ENCODE results near the gene ZBTB49. TPM values are rescaled to one million over a fixed set of nuclear protein-coding genes. Genes with fewer than 3 reads are reported as not detected.
"Not testable (repeated sequence)": the region's sequence is repeated elsewhere in the genome, so short reads cannot be mapped to it uniquely, and the experiment has no call there.

The ZBTB49 gene
- total RNA-seq: 4.0 TPM
- long read RNA-seq, partial matches to known transcripts: 0 of 1 reads
- long read RNA-seq, other reads (novel, unspliced or antisense): 1 of 1 reads

GRCh38 chr4:4289941-4290850 is at the start of gene ZBTB49, which contains the start of gene LYAR:
TSS of gene ZBTB49 (plus strand) at chr4:4290251. CDS start at chr4:4299946, 9,695 bp downstream.
TSS of gene LYAR (minus strand) at chr4:4290154. CDS start at chr4:4283742, 6,412 bp downstream.
- intact Hi-C loops (cut with DNase I): loop anchor here (1.0 kb wide), 1 partner anchor 42 kb away; the partner anchor contains the start of gene TMEM128
- ATAC-seq (peak; percentile 97), DNase-seq (ENCODE audit: missing footprints) (peak; percentile 96)

- no peak for ATAC-seq
- DNase-seq (ENCODE audit: missing footprints): no peak
- intact Hi-C loops (cut with DNase I): no loop called here
Observed at GRCh38 chr4:4245172-4245571, 44.9 kb upstream of the ZBTB49 start.

GRCh38 chr4:4247696-4248028 is 42.4 kb upstream of the ZBTB49 start:
- DNase-seq (ENCODE audit: missing footprints) (no peak), ATAC-seq (no peak)
- intact Hi-C loops (cut with DNase I): loop anchor here (1.0 kb wide), 1 partner anchor 43 kb away; the partner anchor contains the start of genes LYAR and ZBTB49

- ATAC-seq (peak; percentile 97), DNase-seq (ENCODE audit: missing footprints) (peak; percentile 96)
- intact Hi-C loops (cut with DNase I): loop anchor here (1.0 kb wide), 1 partner anchor 42 kb away; the partner anchor contains the start of genes LYAR and ZBTB49
Observed at GRCh38 chr4:4248029-4248884, 41.8 kb upstream of the ZBTB49 start, which contains the start of gene TMEM128. TSS of gene TMEM128 (minus strand) at chr4:4248223. CDS start at chr4:4248202, 21 bp downstream.

GRCh38 chr4:4248885-4249203 is 41.2 kb upstream of the ZBTB49 start:
- intact Hi-C loops (cut with DNase I): loop anchor here (1.0 kb wide), 1 partner anchor 41 kb away; the partner anchor contains the start of genes LYAR and ZBTB49
- ATAC-seq (no peak), DNase-seq (ENCODE audit: missing footprints) (no peak)

- intact Hi-C loops (cut with DNase I); ATAC-seq; DNase-seq (ENCODE audit: missing footprints): not testable (repeated sequence)
Observed at GRCh38 chr4:4249342-4249741, 40.7 kb upstream of the ZBTB49 start.

GRCh38 chr4:4249866-4250265 is 40.2 kb upstream of the ZBTB49 start:
- intact Hi-C loops (cut with DNase I): loop anchor here (10.0 kb wide), 1 partner anchor 185 kb away; no protein-coding TSS in a partner anchor

GRCh38 chr4:4254199-4254598 is 35.9 kb upstream of the ZBTB49 start:
- intact Hi-C loops (cut with DNase I): loop anchor here (10.0 kb wide), 1 partner anchor 181 kb away; no protein-coding TSS in a partner anchor
- ATAC-seq (no peak), DNase-seq (ENCODE audit: missing footprints) (no peak)

More at GRCh38 chr4:4249866-4250265, 40.2 kb upstream of the ZBTB49 start:
- ATAC-seq (no peak), DNase-seq (ENCODE audit: missing footprints) (no peak)

- no peak for DNase-seq (ENCODE audit: missing footprints)
- ATAC-seq: no peak
- intact Hi-C loops (cut with DNase I): loop anchor here (10.0 kb wide), 1 partner anchor 180 kb away; no protein-coding TSS in a partner anchor
Observed at GRCh38 chr4:4254666-4255065, 35.4 kb upstream of the ZBTB49 start.

GRCh38 chr4:4256799-4257198 is 33.3 kb upstream of the ZBTB49 start:
- DNase-seq (ENCODE audit: missing footprints) (no peak), ATAC-seq (no peak)
- intact Hi-C loops (cut with DNase I): loop anchor here (10.0 kb wide), 1 partner anchor 178 kb away; no protein-coding TSS in a partner anchor

- not testable (repeated sequence) for DNase-seq (ENCODE audit: missing footprints); ATAC-seq
- intact Hi-C loops (cut with DNase I): loop anchor here (10.0 kb wide), 1 partner anchor 177 kb away; no protein-coding TSS in a partner anchor
Observed at GRCh38 chr4:4257705-4258104, 32.3 kb upstream of the ZBTB49 start.

GRCh38 chr4:4259484-4260100 is 30.5 kb upstream of the ZBTB49 start:
- intact Hi-C loops (cut with DNase I): loop anchor here (10.0 kb wide), 1 partner anchor 175 kb away; no protein-coding TSS in a partner anchor
- ATAC-seq: no peak
- DNase-seq (ENCODE audit: missing footprints): no peak

GRCh38 chr4:4260185-4260751 is 29.8 kb upstream of the ZBTB49 start:
- DNase-seq (ENCODE audit: missing footprints): no peak
- intact Hi-C loops (cut with DNase I): no loop called here
- ATAC-seq: peak; percentile 50

- ATAC-seq: no peak
- no peak for DNase-seq (ENCODE audit: missing footprints)
- intact Hi-C loops (cut with DNase I): no loop called here
Observed at GRCh38 chr4:4267981-4268380, 22.1 kb upstream of the ZBTB49 start.

- no peak for ATAC-seq
- intact Hi-C loops (cut with DNase I): no loop called here
Observed at GRCh38 chr4:4268776-4269175, 21.3 kb upstream of the ZBTB49 start.

GRCh38 chr4:4269331-4269731 is 20.7 kb upstream of the ZBTB49 start:
- ATAC-seq (no peak), DNase-seq (ENCODE audit: missing footprints) (no peak)
- intact Hi-C loops (cut with DNase I): no loop called here

More at GRCh38 chr4:4268776-4269175, 21.3 kb upstream of the ZBTB49 start:
- no peak for DNase-seq (ENCODE audit: missing footprints)

- ATAC-seq (no peak), DNase-seq (ENCODE audit: missing footprints) (no peak)
- intact Hi-C loops (cut with DNase I): no loop called here
Observed at GRCh38 chr4:4269856-4270255, 20.2 kb upstream of the ZBTB49 start.

- intact Hi-C loops (cut with DNase I): no loop called here
- ATAC-seq: no peak
- DNase-seq (ENCODE audit: missing footprints): no peak
Observed at GRCh38 chr4:4270529-4270928, 19.5 kb upstream of the ZBTB49 start.

Data from Right ventricle myocardium inferior (tissue), 1 donor.